Progenitor cell of endocrine pancreas (in vitro differentiated cells): ENCODE measurements around the gene CNTNAP5. TPM values are rescaled to one million over a fixed set of nuclear protein-coding genes. Genes with fewer than 3 reads are reported as not detected.
A peak's percentile ranks its signal among the peaks of the same experiment; 100 is the strongest.

Experiments
- DNase-seq: peaks from one replicate; pipeline ENCODE4 v3.0.0; 2021; ENCODE audit warnings: low spot score; ENCODE audit not compliant: unreplicated experiment
- H3K27ac Mint-ChIP-seq: 2 replicates; pipeline ENCODE4 v1.8.0; 2021; ENCODE audit warnings: mild to moderate bottlenecking, moderate library complexity, mixed read lengths
- H3K27me3 Mint-ChIP-seq: 2 replicates; pipeline ENCODE4 v1.8.0; 2021; ENCODE audit warnings: mixed read lengths
- H3K36me3 Mint-ChIP-seq: 2 replicates; pipeline ENCODE4 v1.8.0; 2022; ENCODE audit warnings: mixed read lengths; ENCODE audit not compliant: insufficient read depth
- H3K4me1 Mint-ChIP-seq: 2 replicates; pipeline ENCODE4 v1.8.0; 2021; ENCODE audit warnings: low read depth, mixed read lengths
- H3K4me3 Mint-ChIP-seq: 2 replicates; pipeline ENCODE4 v1.8.0; 2021; ENCODE audit warnings: low read depth, mild to moderate bottlenecking, moderate library complexity, mixed read lengths
- H3K9me3 Mint-ChIP-seq: 2 replicates; pipeline ENCODE4 v1.8.0; 2021; ENCODE audit warnings: low read depth, mixed read lengths
- total RNA-seq: library from RNA; stranded (reverse); gene quantifications from 2 replicates; pipeline ENCODE4 v1.2.1, GENCODE V29; 2021
- TF ChIP-seq, protein P1 (sequence below): fragments of 200-600 bp; sonication (generic); IDR thresholded peaks from one replicate; pipeline ENCODE4 v1.5.0; 2021; ENCODE audit warnings: antibody characterized with exemption, mild to moderate bottlenecking; ENCODE audit not compliant: unreplicated experiment

The CNTNAP5 gene
- total RNA-seq, 1 donor from 2014 or later, result 5.3 TPM

DNA sequence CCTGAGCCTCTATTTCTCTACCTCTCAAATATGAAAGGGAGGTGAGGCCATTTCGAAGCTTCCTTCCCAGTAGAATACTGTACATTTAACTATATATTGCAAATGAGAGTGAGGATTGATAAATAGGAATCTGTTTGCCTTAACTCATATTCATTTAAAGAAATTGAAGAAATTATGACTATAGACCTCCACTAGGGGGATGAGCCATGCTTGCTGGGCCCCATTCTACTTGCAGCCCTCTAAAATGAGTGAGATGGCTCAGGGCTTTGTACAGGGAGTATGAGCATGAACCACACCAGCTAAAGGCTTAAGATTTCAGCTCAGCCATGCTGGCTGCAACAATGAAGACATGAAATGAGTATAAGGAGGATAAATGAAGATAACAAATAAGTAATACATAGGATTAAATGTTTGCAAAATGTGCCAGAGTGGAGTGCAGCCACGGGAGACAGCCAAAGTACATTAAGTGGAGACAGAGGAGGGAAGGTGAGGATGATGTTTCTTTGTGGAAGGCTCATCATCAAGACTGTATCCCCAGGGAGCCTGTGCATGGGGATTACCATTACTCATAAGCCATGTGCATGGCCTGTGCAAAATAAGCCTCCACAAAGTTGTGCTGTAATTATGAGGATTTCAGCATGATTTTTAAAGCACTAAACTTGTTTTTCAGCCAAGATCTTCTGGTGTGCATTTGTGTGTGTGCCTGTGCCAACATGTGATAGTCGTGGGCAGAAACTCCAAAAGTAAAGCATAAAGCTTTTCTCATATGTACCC, 300.8 kb downstream of the CNTNAP5 start:
- H3K4me1 Mint-ChIP-seq, result peaks cover 14% of the 10 kb centered on the region
- no peak for DNase-seq
- no peaks in the 10 kb centered on the region for H3K36me3 Mint-ChIP-seq
- H3K27ac Mint-ChIP-seq, result no peak overlapping the region
- TF ChIP-seq, protein P1, sequence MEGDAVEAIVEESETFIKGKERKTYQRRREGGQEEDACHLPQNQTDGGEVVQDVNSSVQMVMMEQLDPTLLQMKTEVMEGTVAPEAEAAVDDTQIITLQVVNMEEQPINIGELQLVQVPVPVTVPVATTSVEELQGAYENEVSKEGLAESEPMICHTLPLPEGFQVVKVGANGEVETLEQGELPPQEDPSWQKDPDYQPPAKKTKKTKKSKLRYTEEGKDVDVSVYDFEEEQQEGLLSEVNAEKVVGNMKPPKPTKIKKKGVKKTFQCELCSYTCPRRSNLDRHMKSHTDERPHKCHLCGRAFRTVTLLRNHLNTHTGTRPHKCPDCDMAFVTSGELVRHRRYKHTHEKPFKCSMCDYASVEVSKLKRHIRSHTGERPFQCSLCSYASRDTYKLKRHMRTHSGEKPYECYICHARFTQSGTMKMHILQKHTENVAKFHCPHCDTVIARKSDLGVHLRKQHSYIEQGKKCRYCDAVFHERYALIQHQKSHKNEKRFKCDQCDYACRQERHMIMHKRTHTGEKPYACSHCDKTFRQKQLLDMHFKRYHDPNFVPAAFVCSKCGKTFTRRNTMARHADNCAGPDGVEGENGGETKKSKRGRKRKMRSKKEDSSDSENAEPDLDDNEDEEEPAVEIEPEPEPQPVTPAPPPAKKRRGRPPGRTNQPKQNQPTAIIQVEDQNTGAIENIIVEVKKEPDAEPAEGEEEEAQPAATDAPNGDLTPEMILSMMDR, result peak; percentile 51
- H3K9me3 Mint-ChIP-seq, result peaks cover 7% of the 10 kb centered on the region
- no peak overlapping the region for H3K4me3 Mint-ChIP-seq
- H3K27me3 Mint-ChIP-seq, result no peaks in the 10 kb centered on the region

DNA sequence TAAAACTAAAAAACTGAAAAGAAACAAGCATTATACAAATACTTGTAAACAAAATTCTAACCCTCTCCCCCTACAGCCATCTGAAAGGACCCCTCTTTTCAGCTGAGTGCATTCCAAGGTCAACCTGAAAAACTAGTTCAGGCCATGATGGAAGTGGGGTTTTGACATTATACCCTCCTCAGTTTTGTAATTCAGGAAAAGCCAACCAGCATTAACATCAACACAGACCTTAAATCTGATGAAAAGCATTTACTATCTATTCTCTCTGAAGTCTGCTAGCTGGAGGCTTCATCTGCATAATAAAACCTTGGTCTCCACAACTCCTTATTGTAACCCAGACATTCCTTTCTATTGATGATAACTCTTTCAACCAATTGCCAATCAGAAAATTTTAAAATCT, 302.2 kb downstream of the CNTNAP5 start:
- Mint-ChIP-seq H3K27me3 (no peaks in the 10 kb centered on the region), H3K9me3 (peaks cover 7% of the 10 kb centered on the region), H3K27ac (no peak overlapping the region), H3K4me3 (no peak overlapping the region), H3K36me3 (no peaks in the 10 kb centered on the region), H3K4me1 (peaks cover 12% of the 10 kb centered on the region)
- DNase-seq, result no peak
- TF ChIP-seq, protein P1, result no peak

DNA sequence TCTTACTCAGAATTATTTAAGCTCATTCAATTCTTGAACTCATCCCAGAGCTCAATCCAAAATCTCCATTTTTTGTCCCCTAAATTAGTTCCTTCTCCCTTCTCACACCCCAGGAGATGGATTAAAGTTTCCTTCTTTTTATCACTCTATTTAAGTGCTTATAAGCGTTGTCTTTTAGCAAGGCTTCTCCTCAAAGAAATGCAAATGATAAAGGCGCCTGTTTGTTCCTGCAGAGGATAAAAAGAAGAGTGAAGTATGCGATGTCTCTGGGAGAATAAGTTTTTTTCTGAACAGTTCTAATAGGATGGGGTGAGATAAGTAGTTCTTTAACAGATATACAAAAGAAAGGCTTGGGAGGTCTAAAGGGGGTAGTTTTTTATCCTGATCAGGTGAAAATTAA, 303.3 kb downstream of the CNTNAP5 start:
- Mint-ChIP-seq H3K27me3 (no peaks in the 10 kb centered on the region), H3K4me3 (no peak overlapping the region), H3K36me3 (no peaks in the 10 kb centered on the region), H3K27ac (no peak overlapping the region), H3K4me1 (peaks cover 9% of the 10 kb centered on the region), H3K9me3 (peaks cover 7% of the 10 kb centered on the region)
- no peak for DNase-seq
- TF ChIP-seq, protein P1, result no peak

DNA sequence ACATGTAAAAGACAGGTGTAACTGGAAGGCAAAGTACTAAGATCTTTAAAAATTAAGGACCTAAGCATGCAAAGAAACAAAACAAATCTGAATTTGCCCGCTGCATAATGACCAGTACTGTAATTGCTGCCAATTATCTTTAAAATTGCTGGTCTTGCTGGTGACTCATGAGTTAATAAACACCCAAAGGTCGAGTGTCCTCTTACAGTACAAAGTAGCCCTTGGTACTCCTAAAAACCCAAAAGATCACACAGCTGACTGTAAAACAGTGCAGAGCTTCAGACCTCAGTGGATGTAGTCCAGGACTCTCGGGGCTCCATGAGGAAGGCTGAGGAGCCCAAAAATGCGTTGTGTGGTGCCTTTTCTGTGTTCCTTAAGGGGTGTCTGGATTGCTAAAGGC, 308.7 kb downstream of the CNTNAP5 start:
- Mint-ChIP-seq H3K27me3 (no peaks in the 10 kb centered on the region), H3K4me1 (peaks cover 9% of the 10 kb centered on the region), H3K36me3 (no peaks in the 10 kb centered on the region), H3K9me3 (peaks cover 2% of the 10 kb centered on the region), H3K4me3 (no peak overlapping the region), H3K27ac (no peak overlapping the region)
- TF ChIP-seq, protein P1, result no peak
- DNase-seq, result no peak

DNA sequence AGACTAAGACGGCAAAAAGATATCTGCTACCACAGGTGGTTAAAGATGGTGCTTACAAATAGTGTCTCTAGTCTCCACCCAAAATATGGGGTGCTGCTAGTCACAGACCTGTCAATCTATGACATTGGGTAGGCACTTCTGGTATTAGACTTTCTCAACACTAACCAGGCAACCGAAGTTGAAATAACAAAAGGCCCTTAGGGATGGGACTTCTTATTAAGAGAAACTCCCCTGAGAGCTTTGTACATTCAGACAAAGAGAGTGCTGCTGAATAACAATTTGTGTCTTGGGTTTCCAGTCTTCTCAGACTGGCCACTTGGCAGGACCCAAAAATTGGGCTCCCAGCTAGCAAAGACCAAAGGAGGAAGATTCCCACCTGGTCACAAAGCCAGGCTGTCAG, 310.0 kb downstream of the CNTNAP5 start:
- H3K27me3 Mint-ChIP-seq, result no peaks in the 10 kb centered on the region
- TF ChIP-seq, protein P1, result no peak
- H3K36me3 Mint-ChIP-seq, result no peaks in the 10 kb centered on the region
- H3K27ac Mint-ChIP-seq, result no peak overlapping the region
- no peak for DNase-seq
- H3K4me3 Mint-ChIP-seq, result no peak overlapping the region
- peaks cover 5% of the 10 kb centered on the region for H3K9me3 Mint-ChIP-seq
- H3K4me1 Mint-ChIP-seq, result peaks cover 1% of the 10 kb centered on the region
